PFSK-1 (cell line): Measurements from ENCODE around the gene FHL1.

ENCODE experiments used
- FOXP2 ChIP-seq: optimal IDR thresholded peaks from 2 replicates; pipeline ENCODE3; 2011; ENCODE audit warnings: borderline replicate concordance, control low read depth, inconsistent platforms; ENCODE audit not compliant: insufficient read depth; ENCODE audit errors: extremely low read length, extremely low read depth
- POLR2AphosphoS5 ChIP-seq: IDR thresholded peaks from 2 replicates; pipeline ENCODE4 v1.6.1; 2012; ENCODE audit warnings: low read depth, mild to moderate bottlenecking, control low read depth, low read length, moderate library complexity
- REST ChIP-seq, 2 experiments: IDR thresholded peaks; 2 replicates each; pipeline versions ENCODE4 v1.6.1 to v1.8.0; 2011 to 2012; ENCODE audit warnings: low read depth in 2 of 2, low read length in 2 of 2, control low read depth in 1 of 2, inconsistent platforms in 1 of 2, mild to moderate bottlenecking in 1 of 2, moderate library complexity in 1 of 2; ENCODE audit not compliant: insufficient read depth in 1 of 2
- SIN3A ChIP-seq: IDR thresholded peaks from 2 replicates; pipeline ENCODE4 v1.6.1; 2012; ENCODE audit warnings: mild to moderate bottlenecking, low read length, moderate library complexity, borderline replicate concordance; ENCODE audit not compliant: insufficient read depth
- TAF1 ChIP-seq: IDR thresholded peaks from 2 replicates; pipeline ENCODE4 v1.6.1; 2012; ENCODE audit warnings: low read length, control low read depth, borderline replicate concordance; ENCODE audit not compliant: insufficient read depth

The FHL1 gene

GRCh38 chrX:136214551-136214950 is 67.2 kb downstream of the FHL1 start:
- no peak for TF ChIP-seq SIN3A
- TF ChIP-seq FOXP2: peak; percentile 78
- TF ChIP-seq REST (IDR thresholded peaks at IDR 0.05; ENCODE audit: insufficient read depth in 1 of 2, low read depth in 2 of 2, low read length in 2 of 2): no peak
- TF ChIP-seq TAF1: no peak
- TF ChIP-seq POLR2AphosphoS5: no peak

GRCh38 chrX:136215559-136215958 is 68.2 kb downstream of the FHL1 start:
- no peak for TF ChIP-seq REST (IDR thresholded peaks at IDR 0.05; ENCODE audit: insufficient read depth in 1 of 2, low read depth in 2 of 2, low read length in 2 of 2)

GRCh38 chrX:136219893-136220292 is 72.6 kb downstream of the FHL1 start:
- TF ChIP-seq POLR2AphosphoS5 (no peak), FOXP2 (no peak), TAF1 (no peak), SIN3A (no peak), REST (IDR thresholded peaks at IDR 0.05; ENCODE audit: insufficient read depth in 1 of 2, low read depth in 2 of 2, low read length in 2 of 2) (no peak)

- TF ChIP-seq TAF1 (no peak), POLR2AphosphoS5 (no peak)
Observed at GRCh38 chrX:136220540-136220939, 73.2 kb downstream of the FHL1 start.

GRCh38 chrX:136220951-136221350 is 73.6 kb downstream of the FHL1 start:
- TF ChIP-seq SIN3A (no peak), FOXP2 (no peak), REST (IDR thresholded peaks at IDR 0.05; ENCODE audit: insufficient read depth in 1 of 2, low read depth in 2 of 2, low read length in 2 of 2) (no peak), TAF1 (no peak), POLR2AphosphoS5 (no peak)
